GM12878 (cell line): Measurements from ENCODE around the gene CHAMP1. TPM values are rescaled to one million over a fixed set of nuclear protein-coding genes. Genes with fewer than 3 reads are reported as not detected.

Experiments used
- ATF2 ChIP-seq: IDR thresholded peaks from 2 replicates; pipeline ENCODE4 v1.6.1; 2012; ENCODE audit warnings: low read length, inconsistent platforms
- CUX1 ChIP-seq: IDR thresholded peaks from 2 replicates; pipeline ENCODE4 v1.6.1; 2012; ENCODE audit warnings: improper control_type of control experiment, low read depth, low read length; ENCODE audit not compliant: insufficient replicate concordance
- EGR1 ChIP-seq, 2 experiments: IDR thresholded peaks; 1 replicate in 1 of 2; 2 replicates in 1 of 2; pipeline ENCODE4 v1.6.1; 2011 to 2012; ENCODE audit warnings: low read depth in 2 of 2, low read length in 2 of 2, borderline replicate concordance in 1 of 2, mild to moderate bottlenecking in 1 of 2, moderate library complexity in 1 of 2
- ETV6 ChIP-seq, 2 experiments: fragments of 450-650 bp in 1 of 2; IDR thresholded peaks in 1 of 2; conservative IDR thresholded peaks in 1 of 2; 2 replicates each; pipeline ENCODE4 v1.6.1; 2014; ENCODE audit warnings: antibody characterized with exemption in 1 of 2, borderline replicate concordance in 1 of 2, low read depth in 1 of 2, mild to moderate bottlenecking in 1 of 2, moderate library complexity in 1 of 2
- FOXK2 ChIP-seq: fragments of 450-650 bp; IDR thresholded peaks from 2 replicates; pipeline ENCODE4 v1.6.1; 2017; ENCODE audit warnings: mild to moderate bottlenecking, moderate library complexity
- HCFC1 ChIP-seq: fragments of 150-350 bp; IDR thresholded peaks from 2 replicates; pipeline ENCODE4 v1.6.1; 2014; ENCODE audit warnings: low read length
- HSF1 ChIP-seq: fragments of 150-350 bp; IDR thresholded peaks from 2 replicates; pipeline ENCODE4 v1.6.1; 2014; ENCODE audit warnings: mild to moderate bottlenecking, low read depth, low read length
- IRF4 ChIP-seq: IDR thresholded peaks from 2 replicates; pipeline ENCODE4 v1.6.1; 2011; ENCODE audit warnings: low read depth, low read length
- JUNB ChIP-seq: IDR thresholded peaks from 2 replicates; pipeline ENCODE4 v1.6.1; 2016; ENCODE audit warnings: antibody characterized with exemption, mild to moderate bottlenecking
- MTA2 ChIP-seq: fragments of 450-650 bp; IDR thresholded peaks from 2 replicates; pipeline ENCODE4 v1.6.1; 2016; ENCODE audit warnings: low read depth, mild to moderate bottlenecking, moderate library complexity
- MTA3 ChIP-seq: IDR thresholded peaks from 2 replicates; pipeline ENCODE4 v1.6.1; 2012; ENCODE audit warnings: low read length, inconsistent platforms, borderline replicate concordance
- MYC ChIP-seq: IDR thresholded peaks from 2 replicates; pipeline ENCODE4 v1.6.1; 2011; ENCODE audit warnings: mild to moderate bottlenecking, low read length, moderate library complexity, inconsistent platforms; ENCODE audit not compliant: insufficient read depth, insufficient replicate concordance, insufficient read length, severe bottlenecking
- NFIC ChIP-seq: IDR thresholded peaks from 2 replicates; pipeline ENCODE4 v1.6.1; 2012; ENCODE audit warnings: low read depth, mild to moderate bottlenecking, inconsistent platforms, low read length, moderate library complexity
- NRF1 ChIP-seq: conservative IDR thresholded peaks from 2 replicates; pipeline ENCODE4 v1.6.1; 2011; ENCODE audit warnings: mild to moderate bottlenecking, low read depth, low read length, improper control_type of control experiment
- PAX8 ChIP-seq: fragments of 450-650 bp; IDR thresholded peaks from 2 replicates; pipeline ENCODE4 v1.6.1; 2017; ENCODE audit warnings: mild to moderate bottlenecking, moderate library complexity
- POLR2AphosphoS2 ChIP-seq: IDR thresholded peaks from 2 replicates; pipeline ENCODE4 v1.6.1; 2011; ENCODE audit warnings: low read depth, mild to moderate bottlenecking, low read length, improper control_type of control experiment, moderate library complexity
- POU2F2 ChIP-seq: IDR thresholded peaks from 3 replicates; pipeline ENCODE4 v1.6.1; 2011; ENCODE audit warnings: low read depth, mild to moderate bottlenecking, low read length, borderline replicate concordance
- SPI1 ChIP-seq: IDR thresholded peaks from 2 replicates; pipeline ENCODE4 v1.6.1; 2011; ENCODE audit warnings: low read depth, mild to moderate bottlenecking, low read length, moderate library complexity, borderline replicate concordance; ENCODE audit not compliant: insufficient read depth
- TAF1 ChIP-seq: IDR thresholded peaks from 2 replicates; pipeline ENCODE4 v1.6.1; 2011; ENCODE audit warnings: mild to moderate bottlenecking, low read depth, low read length, borderline replicate concordance
- TCF3 ChIP-seq: IDR thresholded peaks from 2 replicates; pipeline ENCODE4 v1.6.1; 2012; ENCODE audit warnings: low read depth, mild to moderate bottlenecking, low read length, borderline replicate concordance; ENCODE audit not compliant: insufficient read depth
- YY1 ChIP-seq: IDR thresholded peaks from 2 replicates; pipeline ENCODE4 v1.6.1; 2011; ENCODE audit warnings: low read depth, mild to moderate bottlenecking, low read length
- ZBED1 ChIP-seq: IDR thresholded peaks from 2 replicates; pipeline ENCODE4 v1.6.1; 2016; ENCODE audit warnings: borderline replicate concordance
- ZNF622 ChIP-seq: fragments of 450-650 bp; IDR thresholded peaks from 2 replicates; pipeline ENCODE4 v1.6.1; 2017; ENCODE audit warnings: mild to moderate bottlenecking, inconsistent platforms
- ZSCAN29 ChIP-seq: fragments of 450-650 bp; IDR thresholded peaks from 2 replicates; pipeline ENCODE4 v1.6.1; 2017; ENCODE audit warnings: mild to moderate bottlenecking, moderate library complexity
- polyA plus RNA-seq, 11 experiments: library from polyadenylated mRNA; depleted of rRNA in 4 of 11; unstranded in 6 of 11; stranded (reverse) in 5 of 11; fragments of >200 nt; fragmentation: Nextera tagmentation in 4 of 11; fragmentation: Illumina TruSeq in 1 of 11; extraction: Ambion mirVana in 4 of 11; extraction: Trizol in 1 of 11; gene quantifications; 1 replicate in 1 of 11; 2 replicates in 10 of 11; pipeline versions ENCODE4 v1.2.1 to v1.2.3, GENCODE V29; 2011 to 2016; ENCODE audit warnings: inconsistent platforms in 2 of 11, missing spikeins in 2 of 11, low read depth in 1 of 11
- total RNA-seq, 4 experiments: library from RNA; depleted of rRNA in 3 of 4; stranded (reverse); fragments of >200 nt in 3 of 4; fragmentation: Illumina TruSeq in 1 of 4; extraction: Trizol in 1 of 4; gene quantifications; 2 replicates each; pipeline versions ENCODE4 v1.2.1 to v1.2.3, GENCODE V29; 2013 to 2021

The CHAMP1 gene
- total and polyA plus RNA-seq, 10 of the 15 experiments (the other 5 are each of a cell fraction or from before 2014, with no cell fraction given) = 1.1 to 54.8 (median 23.9) TPM

GRCh38 chr13:114296902-114297301, 17.4 kb upstream of the CHAMP1 start (continued):
- TF ChIP-seq CUX1 (no peak), ATF2 (peak; percentile 50; the same call in 1 of the 2 replicates), TCF3 (no peak), MTA3 (peak; percentile 25; the same call in 1 of the 2 replicates), MTA2 (no peak), NRF1 (no peak), SPI1 (no peak), ETV6 (conservative IDR thresholded peaks at IDR 0.05 in 1 of 2, IDR thresholded peaks at IDR 0.05 in 1 of 2; ENCODE audit: borderline replicate concordance in 1 of 2, low read depth in 1 of 2) (0 out of 4 replicates have a peak, but pooled peaks of 1 of the 2 experiments have one; percentile 33), IRF4 (0 out of 2 replicates have a peak, but pooled peaks have one; percentile 20), HCFC1 (no peak), MYC (no peak), POU2F2 (no peak), PAX8 (no peak), NFIC (peak; percentile 32; the same call in 1 of the 2 replicates), YY1 (no peak), HSF1 (no peak), ZSCAN29 (no peak), JUNB (no peak; the same call in none of the 2 replicates), POLR2AphosphoS2 (no peak), ZNF622 (no peak), EGR1 (IDR thresholded peaks at IDR 0.05; ENCODE audit: borderline replicate concordance in 1 of 2, low read depth in 2 of 2, low read length in 2 of 2) (no peak), FOXK2 (no peak), ZBED1 (peak; percentile 60; the same call in 1 of the 2 replicates), TAF1 (peak; percentile 55; the same call in 1 of the 2 replicates)
